ENCODE data around the gene SH3BP2.
A peak's percentile ranks its signal among the peaks of the same experiment; 100 is the strongest.

SH3BP2 gene

GRCh38 chr4:2829321-2829932, 36.5 kb downstream of the SH3BP2 start:
- ChIA-PET CTCF (interaction anchor here (1.0 kb wide), 1 partner anchor 10 kb away, joined by 3 read pairs; no protein-coding TSS in a partner anchor), POLR2A (interaction anchor here (0.6 kb wide), 1 partner anchor 50 kb away, joined by 3 read pairs; no protein-coding TSS in a partner anchor)
- TF ChIP-seq, protein P1, sequence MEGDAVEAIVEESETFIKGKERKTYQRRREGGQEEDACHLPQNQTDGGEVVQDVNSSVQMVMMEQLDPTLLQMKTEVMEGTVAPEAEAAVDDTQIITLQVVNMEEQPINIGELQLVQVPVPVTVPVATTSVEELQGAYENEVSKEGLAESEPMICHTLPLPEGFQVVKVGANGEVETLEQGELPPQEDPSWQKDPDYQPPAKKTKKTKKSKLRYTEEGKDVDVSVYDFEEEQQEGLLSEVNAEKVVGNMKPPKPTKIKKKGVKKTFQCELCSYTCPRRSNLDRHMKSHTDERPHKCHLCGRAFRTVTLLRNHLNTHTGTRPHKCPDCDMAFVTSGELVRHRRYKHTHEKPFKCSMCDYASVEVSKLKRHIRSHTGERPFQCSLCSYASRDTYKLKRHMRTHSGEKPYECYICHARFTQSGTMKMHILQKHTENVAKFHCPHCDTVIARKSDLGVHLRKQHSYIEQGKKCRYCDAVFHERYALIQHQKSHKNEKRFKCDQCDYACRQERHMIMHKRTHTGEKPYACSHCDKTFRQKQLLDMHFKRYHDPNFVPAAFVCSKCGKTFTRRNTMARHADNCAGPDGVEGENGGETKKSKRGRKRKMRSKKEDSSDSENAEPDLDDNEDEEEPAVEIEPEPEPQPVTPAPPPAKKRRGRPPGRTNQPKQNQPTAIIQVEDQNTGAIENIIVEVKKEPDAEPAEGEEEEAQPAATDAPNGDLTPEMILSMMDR (IDR thresholded peaks at IDR 0.05; ENCODE audit: control extremely low read depth, extremely low read depth, low read depth, missing control alignments) = no peak
- DNase-seq (ENCODE audit: extremely low spot score) = no peak

GRCh38 chr4:2829933-2830451, 37.1 kb downstream of the SH3BP2 start:
- TF ChIP-seq, protein P1 (IDR thresholded peaks at IDR 0.05; ENCODE audit: control extremely low read depth, extremely low read depth, low read depth, missing control alignments) = no peak
- no peak for DNase-seq (ENCODE audit: extremely low spot score)
- POLR2A ChIA-PET = interaction anchor here (0.6 kb wide), 1 partner anchor 50 kb away, joined by 3 read pairs; no protein-coding TSS in a partner anchor
- CTCF ChIA-PET = no interaction called here

DNA sequence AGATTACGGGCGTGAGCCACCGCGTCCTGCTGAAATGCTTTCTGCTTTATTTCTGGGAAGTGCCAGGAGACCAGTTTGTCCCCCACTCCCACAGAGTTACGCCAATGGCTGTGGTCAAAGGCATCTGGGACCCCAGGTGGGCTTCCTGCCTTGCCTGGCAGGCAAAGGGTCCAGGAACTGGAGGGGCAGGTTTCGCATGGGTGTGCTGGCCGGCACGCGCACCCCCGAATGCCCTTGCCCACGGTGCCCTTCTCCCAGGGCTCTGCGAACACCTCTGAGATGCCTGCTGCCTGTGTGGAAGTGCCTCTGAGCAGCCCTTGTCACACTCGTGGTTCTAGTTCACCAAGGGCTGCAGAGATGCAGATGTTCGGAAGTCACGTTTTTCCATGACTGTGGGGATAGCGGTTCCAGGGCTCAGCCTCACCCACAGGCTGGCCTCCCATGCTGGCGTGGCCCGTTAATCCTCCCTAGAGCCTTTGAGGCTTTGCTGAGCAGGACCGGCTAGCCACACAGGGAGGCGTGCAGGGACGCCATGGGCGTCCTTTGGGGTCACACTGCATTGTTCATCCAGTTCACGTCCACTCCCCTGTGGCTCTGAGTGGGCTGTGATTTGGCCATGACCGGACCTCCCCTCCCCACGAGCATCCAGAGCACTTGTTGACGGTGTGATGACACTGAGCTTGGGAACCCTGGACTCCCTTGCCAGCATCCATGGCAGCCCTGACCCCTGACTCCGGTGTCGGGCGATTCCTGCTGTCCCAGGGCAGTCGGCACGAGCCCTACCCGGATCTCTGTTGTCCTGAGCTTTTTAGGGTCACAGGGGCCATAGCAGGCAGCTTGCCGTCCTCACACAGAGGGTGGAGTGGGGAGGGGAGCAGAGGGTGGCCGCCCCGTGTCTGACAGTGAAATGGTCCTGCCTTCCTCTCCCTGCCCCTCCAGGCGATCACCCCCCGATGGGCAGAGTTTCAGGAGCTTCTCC, 38.0 kb downstream of the SH3BP2 start:
- TF ChIP-seq, protein P1 (IDR thresholded peaks at IDR 0.05; ENCODE audit: control extremely low read depth, extremely low read depth, low read depth, missing control alignments) = no peak
- ChIA-PET CTCF (interaction anchor here (1.2 kb wide), 2 partner anchors 67 to 125 kb away, joined by 3 to 4 read pairs; no protein-coding TSS in a partner anchor), POLR2A (no interaction called here)
- DNase-seq (ENCODE audit: extremely low spot score) = no peak

- DNase-seq (ENCODE audit: extremely low spot score) = no peak
- ChIA-PET POLR2A (no interaction called here), CTCF (interaction anchor here (1.0 to 1.4 kb wide), 4 partner anchors 8 to 124 kb away, joined by 3 to 4 read pairs (median 3); no protein-coding TSS in a partner anchor)
- TF ChIP-seq, protein P1 (IDR thresholded peaks at IDR 0.05; ENCODE audit: control extremely low read depth, extremely low read depth, low read depth, missing control alignments) = no peak
Measured at GRCh38 chr4:2831611-2832308, 38.9 kb downstream of the SH3BP2 start.

- CTCF ChIA-PET = interaction anchor here (1.0 to 1.4 kb wide), 4 partner anchors 9 to 123 kb away, joined by 3 to 4 read pairs (median 3); no protein-coding TSS in a partner anchor
- TF ChIP-seq, protein P1 (IDR thresholded peaks at IDR 0.05; ENCODE audit: control extremely low read depth, extremely low read depth, low read depth, missing control alignments) = no peak
- POLR2A ChIA-PET = no interaction called here
- DNase-seq (ENCODE audit: extremely low spot score) = peak; percentile 85
Measured at GRCh38 chr4:2832309-2832980, 39.6 kb downstream of the SH3BP2 start.
